Measurements from ENCODE around the gene BLOC1S1.

GRCh38 chr12:55696796-55697462, 18.9 kb upstream of the BLOC1S1 start:
- TF ChIP-seq POLR2A (IDR thresholded peaks at IDR 0.05) (no peak), CTCF (IDR thresholded peaks at IDR 0.05) (no peak)
